Measurements from ENCODE around the gene TMEM182.

TMEM182 gene

GRCh38 chr2:102803041-102803896 lies 41.4 kb downstream of the TMEM182 start:
- DNase-seq = no peak

GRCh38 chr2:102803897-102804217 lies 42.0 kb downstream of the TMEM182 start:
- DNase-seq = no peak

- peak; percentile 1 for DNase-seq
Measured at GRCh38 chr2:102806250-102806837, 44.5 kb downstream of the TMEM182 start.

GRCh38 chr2:102809291-102810189 lies 47.7 kb downstream of the TMEM182 start:
- DNase-seq = no peak

- no peak for DNase-seq
Measured at GRCh38 chr2:102815285-102815684, 53.5 kb downstream of the TMEM182 start.

- DNase-seq = peak; percentile 43
Measured at GRCh38 chr2:102826904-102827303, 65.1 kb downstream of the TMEM182 start.

- DNase-seq = no peak
Measured at GRCh38 chr2:102832789-102833188, 71.0 kb downstream of the TMEM182 start.

GRCh38 chr2:102834523-102835273 lies 72.9 kb downstream of the TMEM182 start:
- no peak for DNase-seq

- no peak for DNase-seq
Measured at GRCh38 chr2:102837626-102838198, 75.9 kb downstream of the TMEM182 start.

- peak; percentile 44 for DNase-seq
Measured at GRCh38 chr2:102839668-102840388, 78.0 kb downstream of the TMEM182 start.

GRCh38 chr2:102841107-102841840 lies 79.4 kb downstream of the TMEM182 start:
- no peak for DNase-seq

GRCh38 chr2:102843764-102844443 lies 82.1 kb downstream of the TMEM182 start:
- no peak for DNase-seq

- DNase-seq = no peak
Measured at GRCh38 chr2:102844911-102845310, 83.1 kb downstream of the TMEM182 start.

GRCh38 chr2:102848366-102848839 lies 86.6 kb downstream of the TMEM182 start:
- peak; percentile 73 for DNase-seq

GRCh38 chr2:102850888-102851287 lies 89.1 kb downstream of the TMEM182 start:
- DNase-seq = no peak

GRCh38 chr2:102852867-102853266 lies 91.0 kb downstream of the TMEM182 start:
- DNase-seq = no peak

All from NCI-H748 treated with DMSO at 0.1 percent for 48 hours (cell line).